Fibroblast of the aortic adventitia (primary cell): Measurements from ENCODE around the gene ADRB2. TPM values are rescaled to one million over a fixed set of nuclear protein-coding genes. Genes with fewer than 3 reads are reported as not detected.

Source experiments
- DNase-seq: peaks from one replicate; pipeline ENCODE4 v3.0.0-alpha.2; 2010; ENCODE audit warnings: low read depth
- H3K4me3 ChIP-seq: 2 replicates; pipeline ENCODE4 v1.5.1; 2011; ENCODE audit warnings: low read depth, mild to moderate bottlenecking, control low read depth, low read length, moderate library complexity
- CTCF ChIP-seq: IDR thresholded peaks from 2 replicates; pipeline ENCODE4 v1.5.1; 2011; ENCODE audit warnings: mild to moderate bottlenecking, low read length, control low read depth, inconsistent platforms; ENCODE audit not compliant: insufficient read depth
- total RNA-seq: library from RNA; depleted of rRNA; stranded (reverse); fragments of >200 nt; gene quantifications from 2 replicates; pipeline ENCODE4 v1.2.3, GENCODE V29; 2012; ENCODE audit warnings: low replicate concordance

ADRB2 gene
- total RNA-seq, 1 donor: 3.6 TPM

GRCh38 chr5:148848393-148849031 is 22.1 kb downstream of the ADRB2 start:
- no peak for TF ChIP-seq CTCF
- DNase-seq: no peak
- no peak overlapping the region for H3K4me3 ChIP-seq

GRCh38 chr5:148849461-148849860 is 23.1 kb downstream of the ADRB2 start:
- no peak overlapping the region for H3K4me3 ChIP-seq
- no peak for TF ChIP-seq CTCF
- DNase-seq: no peak

GRCh38 chr5:148850836-148851235 is 24.4 kb downstream of the ADRB2 start:
- H3K4me3 ChIP-seq: no peak overlapping the region
- DNase-seq: no peak
- TF ChIP-seq CTCF: no peak

GRCh38 chr5:148853868-148854267 is 27.5 kb downstream of the ADRB2 start:
- DNase-seq: no peak
- no peak for TF ChIP-seq CTCF
- H3K4me3 ChIP-seq: no peak overlapping the region

GRCh38 chr5:148855249-148856008 is 29.0 kb downstream of the ADRB2 start:
- no peak for DNase-seq
- no peak overlapping the region for H3K4me3 ChIP-seq

GRCh38 chr5:148856009-148856367 is 29.6 kb downstream of the ADRB2 start:
- no peak overlapping the region for H3K4me3 ChIP-seq
- no peak for TF ChIP-seq CTCF
- DNase-seq: no peak

More at GRCh38 chr5:148855249-148856008, 29.0 kb downstream of the ADRB2 start:
- no peak for TF ChIP-seq CTCF
